HG03108 (cell line): ENCODE measurements around the gene TBC1D16.

ENCODE experiments used
- ATAC-seq: cut with Tn5 transposase; IDR thresholded peaks from one replicate; pipeline ENCODE4 v1.9.1; 2021; ENCODE audit warnings: moderate library complexity; ENCODE audit not compliant: unreplicated experiment

The TBC1D16 gene

GRCh38 chr17:79930877-79931816 lies 104.5 kb downstream of the TBC1D16 start:
- no peak for ATAC-seq

GRCh38 chr17:79930062-79930876 lies 105.4 kb downstream of the TBC1D16 start:
- ATAC-seq: no peak

- ATAC-seq: no peak
These were observed 106.2 kb downstream of the TBC1D16 start for GRCh38 chr17:79929257-79930061.

GRCh38 chr17:79928502-79929256 lies 107.0 kb downstream of the TBC1D16 start:
- no peak for ATAC-seq

- ATAC-seq: no peak
These were observed 107.8 kb downstream of the TBC1D16 start for GRCh38 chr17:79927688-79928501.

GRCh38 chr17:79927136-79927661 lies 108.5 kb downstream of the TBC1D16 start:
- no peak for ATAC-seq

GRCh38 chr17:79926605-79927135 lies 109.0 kb downstream of the TBC1D16 start:
- no peak for ATAC-seq

GRCh38 chr17:79926142-79926604 lies 109.5 kb downstream of the TBC1D16 start:
- ATAC-seq: no peak

- ATAC-seq: no peak
These were observed 110.3 kb downstream of the TBC1D16 start for GRCh38 chr17:79925242-79925957.

- no peak for ATAC-seq
These were observed 111.1 kb downstream of the TBC1D16 start for GRCh38 chr17:79924639-79924976.

GRCh38 chr17:79923974-79924638 lies 111.6 kb downstream of the TBC1D16 start:
- ATAC-seq: no peak

GRCh38 chr17:79922798-79923197 lies 112.9 kb downstream of the TBC1D16 start:
- ATAC-seq: no peak

GRCh38 chr17:79922116-79922601 lies 113.5 kb downstream of the TBC1D16 start:
- no peak for ATAC-seq

GRCh38 chr17:79921411-79922115 lies 114.1 kb downstream of the TBC1D16 start:
- no peak for ATAC-seq

GRCh38 chr17:79920751-79921410 lies 114.8 kb downstream of the TBC1D16 start:
- no peak for ATAC-seq
